Heart left ventricle (tissue), 16 donors: ENCODE results near the gene FNDC10. TPM values are rescaled to one million over a fixed set of nuclear protein-coding genes. Genes with fewer than 3 reads are reported as not detected.
"Not testable (repeated sequence)": the region's sequence is repeated elsewhere in the genome, so short reads cannot be mapped to it uniquely, and the experiment has no call there.

Source experiments
- ATAC-seq, 4 donors: fragments of 200-7000 bp; cut with Tn5 transposase; one replicate each; pipeline ENCODE4 v1.9.1; 2020 to 2022; ENCODE audit warnings: moderate library complexity in 4 of 4, mild to moderate bottlenecking in 3 of 4, moderate number of reproducible peaks in 1 of 4
- DNase-seq, 5 donors: peaks; one replicate each; pipeline ENCODE4 v3.0.0-alpha.2; 2020
- H3K27ac ChIP-seq, 12 donors: fragments of 200-600 bp; sonication (generic) in 4 of 12; one replicate each; pipeline versions ENCODE4 v1.5.0 to v1.8.0; 2016 to 2022; ENCODE audit warnings: mild to moderate bottlenecking in 2 of 12
- H3K27me3 ChIP-seq, 9 donors: fragments of 200-600 bp; sonication (generic) in 2 of 9; one replicate each; pipeline versions ENCODE4 v1.5.1 to v1.8.0; 2016 to 2022; ENCODE audit warnings: mild to moderate bottlenecking in 3 of 9
- H3K36me3 ChIP-seq, 9 donors: fragments of 200-600 bp; sonication (generic) in 2 of 9; one replicate each; pipeline versions ENCODE4 v1.5.0 to v1.8.0; 2018 to 2022; ENCODE audit warnings: mild to moderate bottlenecking in 2 of 9
- H3K4me1 ChIP-seq, 12 donors: fragments of 200-600 bp; sonication (generic) in 4 of 12; one replicate each; pipeline versions ENCODE4 v1.5.0 to v1.8.0; 2016 to 2022; ENCODE audit warnings: mild to moderate bottlenecking in 3 of 12
- H3K4me3 ChIP-seq, 12 donors: fragments of 200-600 bp; sonication (generic) in 4 of 12; one replicate each; pipeline versions ENCODE4 v1.5.0 to v1.8.0; 2017 to 2022; ENCODE audit warnings: mild to moderate bottlenecking in 9 of 12, moderate library complexity in 4 of 12
- H3K9me3 ChIP-seq, 12 donors: fragments of 200-600 bp; sonication (generic) in 4 of 12; one replicate each; pipeline versions ENCODE4 v1.5.0 to v1.8.0; 2016 to 2022; ENCODE audit warnings: mild to moderate bottlenecking in 1 of 12
- POLR2A ChIP-seq, 2 donors: fragments of 450-650 bp; IDR thresholded peaks; one replicate each; pipeline ENCODE4 v1.6.1; 2017; ENCODE audit warnings: antibody characterized with exemption in 2 of 2, mild to moderate bottlenecking in 2 of 2, moderate library complexity in 2 of 2
- WGBS, 4 donors: extraction: QIAGEN DNeasy Blood & Tissue Kit in 2 of 4; methylation state at CpG; one replicate each; pipeline versions ENCODE4 v1.1.5 to v1.1.7; 2013 to 2018; 5-methylcytosine and 5-hydroxymethylcytosine counted together
- intact Hi-C, 10 donors: fragments of 100-400 bp; cut with DNase I; formaldehyde crosslinking; loops; one replicate each; pipeline versions ENCODE4 v1.11.1 to v1.14.2; 2022
- polyA plus RNA-seq, 2 donors: library from polyadenylated mRNA; stranded (reverse); fragments of 200-250 nt; gene quantifications; one replicate each; pipeline ENCODE4 v1.2.3, GENCODE V29; 2013
- total RNA-seq, 9 donors: library from RNA; depleted of rRNA in 2 of 9; stranded (reverse); fragments of >200 nt in 2 of 9; fragmentation: NEBNext Ultra II Directional in 3 of 9; extraction: Animal tissue kit (Norgen Biotek cat#: 25700) in 3 of 9; gene quantifications; one replicate each; pipeline versions ENCODE4 v1.1.0 to v1.2.4, GENCODE V29; 2016 to 2023
- TF ChIP-seq, protein P1 (sequence below), 12 donors: fragments of 200-600 bp; sonication (generic) in 4 of 12; IDR thresholded peaks; one replicate each; pipeline versions ENCODE4 v1.5.0 to v1.8.0; 2018 to 2022; ENCODE audit warnings: antibody characterized with exemption in 12 of 12, mild to moderate bottlenecking in 5 of 12
- donor health status: ischemic (EF 13 %, LVEDD 7.1; RV severe dilation, severe dysfunction).
- donor health status: healthy with polysubstance abuse.
- donor health status: DM: no; HTN: yes; CAD: no.
- donor health status: DM: no; HTN: no; CAD: no.
- donor health status: ischemic (EF 25% LVEDD 6.9; RV normal size, moderate dysfunction).
- donor health status: ischemic (EF 25% LVEDD 5.7; RV mildly dilated, moderate dysfunction).
- donor health status: healthy.
- donor health status: DM: yes; HTN: yes; CAD: no.
- donor health status: ischemic (EF 35%, LVEDD 5.7; RV mildly dilated, moderate dysfunction).
- donor health status: nonischemic (EF 11% LVEDD 7.7; RV severe dilation, severe dysfunction).
- donor health status: DM: yes; HTN: yes; CAD: no.
- donor health status: PGD.
- donor health status: ischemic (EF 29% LVEDD 5.4; RV normal size, mild dysfunction).
- donor health status: nonischemic (EF 23%, LVEDD 6.1; RV moderate dilation, normal function).

FNDC10 gene
- total and polyA plus RNA-seq, 11 donors: 1.1 to 6.7 (median 3.6) TPM

GRCh38 chr1:1597275-1597930 lies 2.5 kb downstream of the FNDC10 start:
- no peaks in the 10 kb centered on the region for H3K36me3 ChIP-seq
- H3K27me3 ChIP-seq: peaks cover 6 to 54% (median 24%) of the 10 kb centered on the region in 9 donors
- no peaks in the 10 kb centered on the region for H3K9me3 ChIP-seq
- intact Hi-C loops: no loop called here
- 13 to 22% (median 20%) methylated on average over 9 to 16 of the region's 16 CpGs for WGBS, 4 donors
- TF ChIP-seq POLR2A (IDR thresholded peaks at IDR 0.05): no peak
- TF ChIP-seq, protein P1, sequence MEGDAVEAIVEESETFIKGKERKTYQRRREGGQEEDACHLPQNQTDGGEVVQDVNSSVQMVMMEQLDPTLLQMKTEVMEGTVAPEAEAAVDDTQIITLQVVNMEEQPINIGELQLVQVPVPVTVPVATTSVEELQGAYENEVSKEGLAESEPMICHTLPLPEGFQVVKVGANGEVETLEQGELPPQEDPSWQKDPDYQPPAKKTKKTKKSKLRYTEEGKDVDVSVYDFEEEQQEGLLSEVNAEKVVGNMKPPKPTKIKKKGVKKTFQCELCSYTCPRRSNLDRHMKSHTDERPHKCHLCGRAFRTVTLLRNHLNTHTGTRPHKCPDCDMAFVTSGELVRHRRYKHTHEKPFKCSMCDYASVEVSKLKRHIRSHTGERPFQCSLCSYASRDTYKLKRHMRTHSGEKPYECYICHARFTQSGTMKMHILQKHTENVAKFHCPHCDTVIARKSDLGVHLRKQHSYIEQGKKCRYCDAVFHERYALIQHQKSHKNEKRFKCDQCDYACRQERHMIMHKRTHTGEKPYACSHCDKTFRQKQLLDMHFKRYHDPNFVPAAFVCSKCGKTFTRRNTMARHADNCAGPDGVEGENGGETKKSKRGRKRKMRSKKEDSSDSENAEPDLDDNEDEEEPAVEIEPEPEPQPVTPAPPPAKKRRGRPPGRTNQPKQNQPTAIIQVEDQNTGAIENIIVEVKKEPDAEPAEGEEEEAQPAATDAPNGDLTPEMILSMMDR (IDR thresholded peaks at IDR 0.05): peak in 7 of 12 donors; percentile 7 to 39 (median 22)
- DNase-seq (peak in 1 of 5 donors; percentile 28), ATAC-seq (peak in 3 of 4 donors; percentile 27 to 55 (median 48))
- peak overlapping the region in 1 of 12 donors; percentile 10 for H3K4me3 ChIP-seq
- H3K27ac ChIP-seq: no peak overlapping the region
- H3K4me1 ChIP-seq: peaks cover 0 to 31% (median 11%) of the 10 kb centered on the region in 12 donors

GRCh38 chr1:1596493-1597274 lies 3.3 kb downstream of the FNDC10 start:
- H3K36me3 ChIP-seq: no peaks in the 10 kb centered on the region
- H3K27ac ChIP-seq: no peak overlapping the region
- TF ChIP-seq POLR2A (IDR thresholded peaks at IDR 0.05): no peak
- TF ChIP-seq, protein P1 (IDR thresholded peaks at IDR 0.05): no peak
- peak in 1 of 5 donors; percentile 21 for DNase-seq
- H3K4me3 ChIP-seq: no peak overlapping the region
- ATAC-seq: no peak
- H3K9me3 ChIP-seq: no peaks in the 10 kb centered on the region
- peaks cover 0 to 31% (median 11%) of the 10 kb centered on the region in 12 donors for H3K4me1 ChIP-seq
- 33 to 56% (median 48%) methylated on average over 7 to 12 of the region's 12 CpGs for WGBS, 4 donors
- peaks cover 6 to 47% (median 22%) of the 10 kb centered on the region in 9 donors for H3K27me3 ChIP-seq
- intact Hi-C loops: no loop called here

DNA sequence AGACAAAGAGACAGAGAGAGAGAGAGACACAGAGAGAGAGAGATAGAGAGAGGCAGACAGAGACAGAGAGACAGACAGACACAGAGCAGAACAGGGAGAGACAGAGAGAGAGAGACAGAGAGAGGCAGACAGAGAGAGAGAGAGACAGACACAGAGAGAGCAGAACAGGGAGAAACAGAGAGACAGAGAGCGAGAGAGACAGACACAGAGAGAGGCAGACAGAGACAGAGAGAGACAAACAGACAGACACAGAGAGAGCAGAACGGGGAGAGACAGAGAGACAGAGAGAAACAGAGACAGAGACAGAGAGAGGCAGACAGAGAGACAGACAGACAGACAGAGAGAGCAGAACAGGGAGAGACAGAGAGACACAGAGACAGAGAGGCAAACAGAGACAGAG lies 4.6 kb downstream of the FNDC10 start:
- H3K9me3 ChIP-seq, H3K27ac ChIP-seq, H3K36me3 ChIP-seq, DNase-seq, H3K4me3 ChIP-seq, ATAC-seq, intact Hi-C loops: not testable (repeated sequence)
- Histone ChIP-seq H3K4me1 (peaks cover 0 to 25% (median 7%) of the 10 kb centered on the region in 12 donors), H3K27me3 (peaks cover 3 to 34% (median 9%) of the 10 kb centered on the region in 9 donors)
- 79 to 89% (median 83%) methylated on average over 2 of the region's 2 CpGs for whole genome bisulfite sequencing, 4 donors

DNA sequence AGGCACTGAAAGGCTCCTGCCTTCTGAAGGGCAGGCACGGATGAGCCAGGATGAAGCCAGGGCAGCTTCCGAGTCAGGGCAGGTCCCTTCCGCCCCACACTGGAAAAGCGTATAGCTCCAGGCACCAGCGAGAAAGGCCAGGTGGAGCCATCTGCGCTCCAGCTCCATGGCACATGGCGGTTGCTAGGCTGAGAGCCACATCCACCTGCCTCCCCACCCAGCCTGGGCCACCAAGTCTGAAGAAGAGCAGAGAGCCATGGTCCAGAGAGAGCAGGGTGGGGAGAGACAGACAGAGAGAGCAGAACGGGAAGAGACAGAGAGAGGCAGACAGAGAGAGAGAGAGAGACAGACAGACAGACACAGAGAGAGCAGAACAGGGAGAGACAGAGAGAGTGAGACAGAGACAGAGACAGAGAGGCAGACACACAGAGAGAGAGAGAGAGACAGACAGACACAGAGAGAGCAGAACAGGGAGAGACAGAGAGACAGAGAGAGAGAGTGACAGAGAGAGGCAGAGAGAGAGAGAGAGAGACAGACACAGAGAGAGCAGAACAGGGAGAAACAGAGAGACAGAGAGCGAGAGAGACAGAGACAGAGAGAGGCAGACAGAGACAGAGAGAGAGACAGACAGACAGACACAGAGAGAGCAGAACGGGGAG lies 5.2 kb downstream of the FNDC10 start:
- Histone ChIP-seq H3K4me3 (no peak overlapping the region), H3K27me3 (peaks cover 0 to 37% (median 7%) of the 10 kb centered on the region in 9 donors), H3K27ac (no peak overlapping the region), H3K4me1 (peaks cover 0 to 22% (median 6%) of the 10 kb centered on the region in 12 donors), H3K9me3 (no peaks in the 10 kb centered on the region), H3K36me3 (no peaks in the 10 kb centered on the region)
- TF ChIP-seq POLR2A (IDR thresholded peaks at IDR 0.05): no peak
- TF ChIP-seq, protein P1 (IDR thresholded peaks at IDR 0.05): no peak
- no peak for ATAC-seq
- DNase-seq: no peak
- intact Hi-C loops: no loop called here
- WGBS, 4 donors: 61 to 66% (median 62%) methylated on average over 10 of the region's 10 CpGs
